Measurements from ENCODE around the gene PPIB. TPM values are rescaled to one million over a fixed set of nuclear protein-coding genes. Genes with fewer than 3 reads are reported as not detected.

PPIB gene
- total RNA-seq, result 651 and 789 TPM in 2 replicates

GRCh38 chr15:64162869-64163658 lies at the start of gene PPIB:
PPIB (minus strand) TSS chr15:64163022; CDS start chr15:64162986, 36 bp downstream.

DNA sequence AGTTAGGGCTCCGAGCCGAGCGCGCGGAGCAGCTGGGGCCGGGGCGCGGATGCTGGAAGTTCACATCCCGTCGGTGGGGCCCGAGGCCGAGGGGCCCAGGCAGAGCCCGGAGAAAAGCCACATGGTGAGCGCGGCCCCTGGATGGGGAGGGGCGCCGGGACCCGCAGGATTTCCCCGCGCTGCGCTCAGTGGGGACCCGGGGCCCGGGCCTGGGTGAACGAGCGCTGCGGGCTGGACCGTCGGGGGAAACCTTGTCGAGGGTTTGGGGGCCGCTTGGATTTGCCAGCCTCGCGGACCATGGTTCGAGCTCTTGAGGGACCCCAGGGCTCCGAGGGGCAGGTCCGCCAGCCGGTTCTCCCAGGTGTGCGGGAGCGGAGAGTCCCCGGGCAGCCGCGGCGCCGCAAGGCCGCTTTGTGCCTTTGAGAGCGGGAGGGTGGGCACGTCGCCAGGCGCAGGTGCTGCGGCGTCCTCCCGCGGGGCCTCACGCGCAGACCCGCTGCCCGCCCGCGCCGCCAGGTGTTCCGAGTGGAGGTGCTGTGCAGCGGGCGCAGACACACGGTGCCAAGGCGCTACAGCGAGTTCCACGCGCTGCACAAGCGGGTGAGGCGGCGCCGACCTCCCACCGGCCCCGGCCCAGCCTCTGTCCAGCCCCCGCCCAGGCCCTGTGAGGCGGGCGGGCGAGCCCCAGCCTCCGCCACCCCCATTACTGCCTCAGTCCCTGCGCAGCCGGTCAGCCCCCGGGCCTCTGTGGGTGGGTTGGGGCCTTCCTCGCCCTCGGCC lies 10.9 kb downstream of the PPIB start, which contains the start of gene SNX22:
TSS of gene SNX22 (plus strand) at position 5 of the 780 bp plus-strand sequence. CDS start at position 50, 45 bp downstream.

Small RNA genes within 50 kb of the gene (small RNA-seq; reads per million reads assigned to genes)
- not detected for gene RF00019

Other genes with a start within 250 kb of the PPIB start
- 17.6 and 19.8 TPM in 2 replicates for gene DAPK2, start 116.5 kb downstream of the PPIB start, total RNA-seq
- 33.1 and 40.1 TPM in 2 replicates for gene CIAO2A, start 69.2 kb downstream of the PPIB start, total RNA-seq
- 49.5 and 52.6 TPM in 2 replicates for gene SNX1, start 67.0 kb downstream of the PPIB start, total RNA-seq
- gene SNX22, start 11.3 kb downstream of the PPIB start, total RNA-seq, result 0.16 and 0.24 TPM in 2 replicates
- gene CSNK1G1, start 193.2 kb upstream of the PPIB start, total RNA-seq, result 28.7 and 36.5 TPM in 2 replicates
- gene PCLAF, start 218.4 kb upstream of the PPIB start, total RNA-seq, result 8.8 and 13.0 TPM in 2 replicates
- gene TRIP4, start 224.8 kb upstream of the PPIB start, total RNA-seq, result 11.1 and 11.8 TPM in 2 replicates

Measured in hair follicle dermal papilla cell (primary cell).